H9 (cell line): ENCODE measurements around the gene LPP. TPM values are rescaled to one million over a fixed set of nuclear protein-coding genes. Genes with fewer than 3 reads are reported as not detected.

Source experiments
- DNase-seq: peaks from one replicate; pipeline ENCODE4 v3.0.0-alpha.2; 2017
- H2AFZ ChIP-seq: one replicate; pipeline ENCODE4 v1.6.1; 2013; ENCODE audit warnings: mild to moderate bottlenecking, low read length, control low read depth, moderate library complexity
- H2AK5ac ChIP-seq: 2 replicates; pipeline ENCODE4 v1.6.1; 2013; ENCODE audit warnings: low read length, control low read depth, mixed read lengths; ENCODE audit not compliant: insufficient read length
- H2BK120ac ChIP-seq: one replicate; pipeline ENCODE4 v1.6.1; 2013; ENCODE audit warnings: low read depth, mild to moderate bottlenecking, low read length, control low read depth, inconsistent platforms; ENCODE audit not compliant: poor library complexity, severe bottlenecking
- H2BK12ac ChIP-seq: 2 replicates; pipeline ENCODE4 v1.6.1; 2013; ENCODE audit warnings: low read length, control low read depth, mixed read lengths, low read depth; ENCODE audit not compliant: insufficient read length
- H2BK15ac ChIP-seq: 2 replicates; pipeline ENCODE4 v1.6.1; 2013; ENCODE audit warnings: low read depth, low read length, control low read depth
- H2BK20ac ChIP-seq: one replicate; pipeline ENCODE4 v1.6.1; 2013; ENCODE audit warnings: low read depth, mild to moderate bottlenecking, low read length, control low read depth, inconsistent platforms; ENCODE audit not compliant: poor library complexity, severe bottlenecking
- H2BK5ac ChIP-seq: 2 replicates; pipeline ENCODE4 v1.6.1; 2013; ENCODE audit warnings: low read length, control low read depth, mixed read lengths; ENCODE audit not compliant: insufficient read length
- H3K14ac ChIP-seq: 2 replicates; pipeline ENCODE4 v1.6.1; 2013; ENCODE audit warnings: low read length, control low read depth; ENCODE audit not compliant: insufficient read depth
- H3K18ac ChIP-seq: 2 replicates; pipeline ENCODE4 v1.6.1; 2013; ENCODE audit warnings: low read depth, mild to moderate bottlenecking, mixed read lengths, low read length, control low read depth; ENCODE audit not compliant: insufficient read length
- H3K23ac ChIP-seq: 2 replicates; pipeline ENCODE4 v1.6.1; 2013; ENCODE audit warnings: low read length, control low read depth, mixed read lengths, low read depth; ENCODE audit not compliant: insufficient read length
- H3K23me2 ChIP-seq: 2 replicates; pipeline ENCODE4 v1.6.1; 2013; ENCODE audit warnings: low read depth, mild to moderate bottlenecking, mixed read lengths, low read length, control low read depth; ENCODE audit not compliant: insufficient read length, poor library complexity, severe bottlenecking
- H3K27ac ChIP-seq: 2 replicates; pipeline ENCODE4 v1.5.1; 2013; ENCODE audit warnings: low read length, control low read depth, mixed read lengths, low read depth; ENCODE audit not compliant: insufficient read length
- H3K27me3 ChIP-seq: 2 replicates; pipeline ENCODE4 v1.6.1; 2013; ENCODE audit warnings: low read length, control low read depth, inconsistent platforms; ENCODE audit not compliant: insufficient read depth
- H3K4ac ChIP-seq: 2 replicates; pipeline ENCODE4 v1.6.1; 2013; ENCODE audit warnings: low read depth, mild to moderate bottlenecking, control low read depth, inconsistent platforms, low read length, moderate library complexity
- H3K4me1 ChIP-seq: 2 replicates; pipeline ENCODE4 v1.6.1; 2013; ENCODE audit warnings: low read length, control low read depth, inconsistent platforms; ENCODE audit not compliant: insufficient read depth
- H3K4me2 ChIP-seq: 2 replicates; pipeline ENCODE4 v1.6.1; 2013; ENCODE audit warnings: low read length, control low read depth, mixed read lengths; ENCODE audit not compliant: insufficient read length, insufficient read depth
- H3K56ac ChIP-seq: 2 replicates; pipeline ENCODE4 v1.6.1; 2013; ENCODE audit warnings: low read depth, mild to moderate bottlenecking, mixed read lengths, low read length, control low read depth; ENCODE audit not compliant: insufficient read length
- H3K79me1 ChIP-seq: 2 replicates; pipeline ENCODE4 v1.6.1; 2013; ENCODE audit warnings: low read depth, mild to moderate bottlenecking, moderate library complexity, low read length, control low read depth, inconsistent platforms; ENCODE audit not compliant: insufficient read depth, poor library complexity, severe bottlenecking
- H3K79me2 ChIP-seq: 2 replicates; pipeline ENCODE4 v1.6.1; 2013; ENCODE audit warnings: low read length, control low read depth, inconsistent platforms; ENCODE audit not compliant: insufficient read depth
- H3K9ac ChIP-seq: 2 replicates; pipeline ENCODE4 v1.6.1; 2013; ENCODE audit warnings: low read length, control low read depth, mixed read lengths; ENCODE audit not compliant: insufficient read length; ENCODE audit errors: extremely low read depth
- H3K9me3 ChIP-seq: one replicate; pipeline ENCODE4 v1.6.1; 2013; ENCODE audit warnings: low read depth, low read length, inconsistent platforms; ENCODE audit not compliant: control insufficient read depth
- H3T11ph ChIP-seq: one replicate; pipeline ENCODE4 v1.6.1; 2013; ENCODE audit warnings: mild to moderate bottlenecking, low read length, control low read depth, inconsistent platforms
- H4K20me1 ChIP-seq: one replicate; pipeline ENCODE4 v1.6.1; 2013; ENCODE audit not compliant: control insufficient read depth, insufficient read length, insufficient read depth
- H4K5ac ChIP-seq: 2 replicates; pipeline ENCODE4 v1.6.1; 2013; ENCODE audit warnings: low read depth, mild to moderate bottlenecking, mixed read lengths, low read length, control low read depth; ENCODE audit not compliant: insufficient read length
- H4K8ac ChIP-seq: replicated peaks from 2 replicates; pipeline ENCODE4 v1.6.1; 2013; ENCODE audit warnings: low read length, control low read depth, mixed read lengths, low read depth; ENCODE audit not compliant: insufficient read length
- H4K91ac ChIP-seq: 2 replicates; pipeline ENCODE4 v1.6.1; 2013; ENCODE audit warnings: low read depth, mild to moderate bottlenecking, moderate library complexity, mixed read lengths, low read length, control low read depth; ENCODE audit not compliant: insufficient read length
- H3K27ac Mint-ChIP-seq, 3 experiments: 2 replicates in 2 of 3; 3 replicates in 1 of 3; pipeline ENCODE4 v1.8.0; 2020 to 2021; ENCODE audit warnings: mixed read lengths in 3 of 3, mild to moderate bottlenecking in 1 of 3, moderate library complexity in 1 of 3
- H3K27me3 Mint-ChIP-seq: 2 replicates; pipeline ENCODE4 v1.8.0; 2021; ENCODE audit warnings: low read depth, mild to moderate bottlenecking, moderate library complexity, mixed read lengths
- H3K36me3 Mint-ChIP-seq, 3 experiments: 2 replicates in 2 of 3; 3 replicates in 1 of 3; pipeline ENCODE4 v1.8.0; 2020 to 2021; ENCODE audit warnings: low read depth in 3 of 3, mixed read lengths in 3 of 3; ENCODE audit not compliant: insufficient read depth in 1 of 3
- H3K4me1 Mint-ChIP-seq, 2 experiments: 2 replicates each; pipeline ENCODE4 v1.8.0; 2020; ENCODE audit warnings: mixed read lengths in 2 of 2
- H3K4me3 Mint-ChIP-seq, 2 experiments: 2 replicates in 1 of 2; 3 replicates in 1 of 2; pipeline ENCODE4 v1.8.0; 2020 to 2021; ENCODE audit warnings: mild to moderate bottlenecking in 2 of 2, mixed read lengths in 2 of 2, moderate library complexity in 1 of 2
- H3K9me3 Mint-ChIP-seq, 2 experiments: 2 replicates in 1 of 2; 3 replicates in 1 of 2; pipeline ENCODE4 v1.8.0; 2020; ENCODE audit warnings: mild to moderate bottlenecking in 2 of 2, mixed read lengths in 2 of 2, moderate library complexity in 1 of 2
- CTCF ChIP-seq: fragments of 200-600 bp; sonication (generic); conservative IDR thresholded peaks from 3 replicates; pipeline ENCODE4 v1.8.0; 2021; ENCODE audit warnings: antibody characterized with exemption, mild to moderate bottlenecking
- WGBS: extraction: QIAGEN DNeasy Blood & Tissue Kit; methylation state at CpG from one replicate; pipeline ENCODE4 v1.1.7; 2013; ENCODE audit warnings: missing lambda C conversion rate, low lambda C conversion rate, mixed read lengths; ENCODE audit not compliant: insufficient read length; ENCODE audit errors: extremely low coverage; 5-methylcytosine and 5-hydroxymethylcytosine counted together
- total RNA-seq: library from RNA; stranded (reverse); gene quantifications from 2 replicates; pipeline ENCODE4 v1.2.1, GENCODE V29; 2021

The LPP gene
- total RNA-seq, 1 experiment from 2014 or later: 64.6 TPM

GRCh38 chr3:188280627-188281026 lies 126.7 kb downstream of the LPP start:
- no peak overlapping the region for H3K4me3 Mint-ChIP-seq
- no peak overlapping the region for H2BK15ac ChIP-seq
- no peak overlapping the region for H3K14ac ChIP-seq
- no peak overlapping the region for H2BK20ac ChIP-seq
- H3K23me2 ChIP-seq: no peaks in the 10 kb centered on the region
- TF ChIP-seq CTCF: no peak
- H3K79me1 ChIP-seq: no peaks in the 10 kb centered on the region
- no peak overlapping the region for H3K9ac ChIP-seq
- H3K18ac ChIP-seq: no peak overlapping the region
- H3K27ac Mint-ChIP-seq: no peak overlapping the region
- H3K4me1 Mint-ChIP-seq: peaks cover 23 to 29% of the 10 kb centered on the region in 2 experiments
- no CpG with 5 or more reads among the region's 5 CpGs for WGBS
- no peaks in the 10 kb centered on the region for H3K27me3 Mint-ChIP-seq
- no peaks in the 10 kb centered on the region for H3K9me3 ChIP-seq
- H3K27me3 ChIP-seq: no peaks in the 10 kb centered on the region
- H4K5ac ChIP-seq: no peak overlapping the region
- peaks cover 3% of the 10 kb centered on the region; the same call in 1 of the 2 replicates for H3K4me1 ChIP-seq
- H3K56ac ChIP-seq: no peak overlapping the region
- H4K91ac ChIP-seq: no peak overlapping the region
- no peak overlapping the region for H2AK5ac ChIP-seq
- no peak overlapping the region for H3K4ac ChIP-seq
- no peaks in the 10 kb centered on the region for H3K9me3 Mint-ChIP-seq
- no peak overlapping the region for H2BK12ac ChIP-seq
- no peak overlapping the region for H2BK120ac ChIP-seq
- H3K27ac ChIP-seq: no peak overlapping the region
- H3K36me3 Mint-ChIP-seq: 0 out of 7 replicates have a peak, but pooled peaks cover 0 to 3% (median 0%) of the 10 kb centered on the region in 3 experiments
- no peak overlapping the region for H3T11ph ChIP-seq
- H4K8ac ChIP-seq: no peak overlapping the region
- no peak overlapping the region for H2AFZ ChIP-seq
- H2BK5ac ChIP-seq: no peak overlapping the region
- H4K20me1 ChIP-seq: no peaks in the 10 kb centered on the region
- no peak overlapping the region for H3K23ac ChIP-seq
- DNase-seq: no peak
- H3K4me2 ChIP-seq: no peak overlapping the region
- no peaks in the 10 kb centered on the region; the same call in 1 of the 2 replicates for H3K79me2 ChIP-seq
